ENCODE measurements around the gene VPS72. TPM values are rescaled to one million over a fixed set of nuclear protein-coding genes. Genes with fewer than 3 reads are reported as not detected.

Gene VPS72
- total RNA-seq, 2 experiments from 2014 or later: 47.4 to 61.0 TPM

DNA sequence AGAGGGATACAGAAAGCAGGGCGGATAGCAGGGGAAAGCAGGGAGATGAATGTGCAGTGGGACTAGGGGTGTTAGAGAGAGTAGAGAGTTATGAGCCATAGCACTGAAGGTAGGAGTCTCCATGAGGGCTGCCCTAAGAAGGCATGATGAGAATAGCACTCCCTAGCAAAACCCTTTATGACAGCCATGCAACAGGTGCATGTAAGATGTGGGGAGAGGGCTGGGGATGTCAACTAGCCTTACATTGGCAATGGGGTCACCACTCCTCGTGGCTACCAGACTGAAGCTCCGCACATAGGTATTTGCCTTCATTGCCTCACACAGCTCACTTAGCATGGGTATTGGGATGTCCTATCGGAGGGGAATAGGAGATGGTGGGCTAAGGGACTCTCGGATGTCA lies 18.8 kb downstream of the VPS72 start:
- DNase-seq (no peak), ATAC-seq (no peak)
- ChIA-PET CTCF (interaction anchor here (1.0 to 1.1 kb wide), 2 partner anchors 22 to 81 kb away, joined by 4 read pairs; no protein-coding TSS in a partner anchor), POLR2A (interaction anchor here (0.9 to 1.3 kb wide), 4 partner anchors 11 to 18 kb away, joined by 3 read pairs; partner anchors contain the start of gene VPS72)
- peaks cover 33% of the 10 kb centered on the region for H3K36me3 Mint-ChIP-seq (ENCODE audit: low read depth)
- no peak overlapping the region for H3K4me3 Mint-ChIP-seq
- H3K9me3 Mint-ChIP-seq: no peaks in the 10 kb centered on the region
- intact Hi-C loops (cut with micrococcal nuclease): no loop called here
- no peak for TF ChIP-seq CTCF (IDR thresholded peaks at IDR 0.05)
- no peak overlapping the region for H3K27ac Mint-ChIP-seq
- H3K27me3 Mint-ChIP-seq: no peaks in the 10 kb centered on the region
- H3K4me1 Mint-ChIP-seq (ENCODE audit: low read depth): peaks cover 15% of the 10 kb centered on the region

- H3K9me3 Mint-ChIP-seq: no peaks in the 10 kb centered on the region
- H3K4me1 Mint-ChIP-seq (ENCODE audit: low read depth): peaks cover 38% of the 10 kb centered on the region
- intact Hi-C loops (cut with micrococcal nuclease): no loop called here
- DNase-seq: no peak
- ChIA-PET CTCF (interaction anchor here (1.1 to 2.6 kb wide), 7 partner anchors 10 to 171 kb away, joined by 3 to 13 read pairs (median 5); partner anchors contain the start of genes TNFAIP8L2 and VPS72), POLR2A (interaction anchor here (1.0 to 3.3 kb wide), 4 partner anchors 10 to 72 kb away, joined by 3 to 25 read pairs (median 12); partner anchors contain the start of genes TNFAIP8L2 and VPS72)
- H3K27me3 Mint-ChIP-seq: no peaks in the 10 kb centered on the region
- peaks cover 42% of the 10 kb centered on the region for H3K36me3 Mint-ChIP-seq (ENCODE audit: low read depth)
- H3K27ac Mint-ChIP-seq: peak overlapping the region; percentile 94
- peak overlapping the region; percentile 91 for H3K4me3 Mint-ChIP-seq
- no peak for TF ChIP-seq CTCF (IDR thresholded peaks at IDR 0.05)
- no peak for ATAC-seq
Observed at GRCh38 chr1:151167116-151167515, 22.9 kb downstream of the VPS72 start.

DNA sequence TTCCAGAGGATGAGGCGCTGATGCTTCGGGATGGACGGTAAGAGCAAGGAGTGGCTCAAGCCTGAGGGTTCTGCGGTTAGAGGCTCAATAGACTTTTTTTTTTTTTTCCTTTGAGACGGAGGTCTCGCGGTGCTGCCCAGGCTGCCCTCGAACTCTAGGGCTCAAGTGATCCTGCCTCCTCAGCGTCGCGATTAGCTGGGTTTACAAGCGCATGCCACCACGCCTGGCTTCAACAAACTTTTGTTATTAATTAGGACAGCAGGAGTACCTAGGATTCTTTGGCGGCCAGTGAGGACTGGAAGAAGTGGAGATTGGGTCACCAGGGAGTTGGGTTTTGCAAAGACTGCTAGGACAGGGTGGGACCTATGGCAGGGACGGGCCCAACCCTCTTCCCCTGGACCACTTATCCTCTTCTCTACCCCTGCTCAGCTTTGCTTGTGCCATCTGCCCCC lies 23.5 kb downstream of the VPS72 start:
- H3K4me3 Mint-ChIP-seq: peak overlapping the region; percentile 91

DNA sequence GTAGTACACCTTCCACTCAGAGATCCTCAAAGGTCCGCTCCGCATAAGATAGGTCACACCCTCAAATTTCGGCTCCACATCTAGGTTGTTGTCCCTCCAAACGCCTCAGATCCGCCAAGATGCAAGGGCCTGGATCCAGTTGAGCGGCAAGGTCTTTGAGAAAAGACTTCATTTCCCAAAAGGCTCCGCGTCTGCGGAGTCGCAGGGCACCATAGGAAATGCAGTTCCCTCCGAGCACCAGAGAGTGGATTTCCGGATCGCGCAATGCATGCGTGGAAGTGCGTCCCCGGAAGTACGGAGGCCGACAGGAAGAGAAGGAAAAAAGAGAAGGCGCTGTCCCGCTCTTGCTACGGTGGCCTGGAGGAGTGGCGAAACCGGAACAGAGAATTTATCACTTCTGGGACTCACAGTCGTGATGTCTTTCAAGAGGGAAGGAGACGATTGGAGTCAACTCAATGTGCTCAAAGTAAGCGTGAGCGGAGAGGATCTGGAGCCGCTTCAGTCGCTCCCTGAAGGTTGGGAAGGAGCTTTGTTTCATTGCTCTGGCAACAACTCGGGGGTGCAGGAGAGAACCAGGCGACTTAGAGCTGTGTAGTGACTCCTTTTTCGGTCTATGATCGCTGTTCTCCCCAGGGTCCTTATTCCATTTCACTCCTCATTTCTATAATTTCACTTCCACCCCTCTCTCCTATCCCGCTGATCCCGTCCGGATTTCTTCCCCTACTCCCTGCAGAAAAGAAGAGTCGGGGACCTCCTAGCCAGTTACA lies 24.1 kb downstream of the VPS72 start, which contains the start of the genes LYSMD1 and SCNM1:
Gene LYSMD1, minus strand, starts transcription at position 165 of the 767 bp plus-strand sequence. CDS start 644 bp downstream, outside the sequence.
Gene SCNM1, plus strand, starts transcription at position 407 of the 767 bp plus-strand sequence. Its CDS starts 9 bp downstream, at position 416.
- H3K27me3 Mint-ChIP-seq: no peaks in the 10 kb centered on the region
- peak within 1 kb of the TSS; percentile 94 for H3K27ac Mint-ChIP-seq
- H3K4me3 Mint-ChIP-seq: peak within 1 kb of the TSS; percentile 91
- POLR2A ChIA-PET: interaction anchor here (0.6 to 3.3 kb wide), 9 partner anchors 8 to 182 kb away, joined by 3 to 25 read pairs (median 3); partner anchors contain the start of genes PSMD4, TNFAIP8L2 and VPS72
- H3K36me3 Mint-ChIP-seq (ENCODE audit: low read depth): peaks cover 49% of the 10 kb centered on the region
- CTCF ChIA-PET: interaction anchor here (1.1 to 2.6 kb wide), 5 partner anchors 9 to 86 kb away, joined by 3 to 13 read pairs (median 5); partner anchors contain the start of genes TNFAIP8L2 and VPS72
- H3K9me3 Mint-ChIP-seq: no peaks in the 10 kb centered on the region
- DNase-seq (peak; percentile 98), ATAC-seq (peak; percentile 97)
- H3K4me1 Mint-ChIP-seq (ENCODE audit: low read depth): peaks cover 46% of the 10 kb centered on the region
- intact Hi-C loops (cut with micrococcal nuclease): loop anchor here (1.0 kb wide), 1 partner anchor 10 kb away; the partner anchor contains the start of gene TNFAIP8L2
- no peak for TF ChIP-seq CTCF (IDR thresholded peaks at IDR 0.05)

More for the DNA sequence above, 23.5 kb downstream of the VPS72 start:
- TF ChIP-seq CTCF (IDR thresholded peaks at IDR 0.05): no peak
- peaks cover 48% of the 10 kb centered on the region for H3K36me3 Mint-ChIP-seq (ENCODE audit: low read depth)
- H3K4me1 Mint-ChIP-seq (ENCODE audit: low read depth): peaks cover 44% of the 10 kb centered on the region
- H3K27ac Mint-ChIP-seq: peak overlapping the region; percentile 94
- CTCF ChIA-PET: interaction anchor here (1.1 to 2.6 kb wide), 6 partner anchors 9 to 171 kb away, joined by 3 to 13 read pairs (median 4); partner anchors contain the start of genes TNFAIP8L2 and VPS72
- intact Hi-C loops (cut with micrococcal nuclease): no loop called here
- peak; percentile 0 for ATAC-seq
- H3K27me3 Mint-ChIP-seq: no peaks in the 10 kb centered on the region
- H3K9me3 Mint-ChIP-seq: no peaks in the 10 kb centered on the region
- POLR2A ChIA-PET: interaction anchor here (0.6 to 3.3 kb wide), 8 partner anchors 9 to 183 kb away, joined by 3 to 25 read pairs (median 3); partner anchors contain the start of genes PSMD4, TNFAIP8L2 and VPS72
- peak; percentile 23 for DNase-seq
